NCI-H187 (cell line): ENCODE results near the gene UBE2E2.

Experiments used
- DNase-seq, 2 experiments: peaks; one replicate each; lab custom pipeline; 2025; lab: John Stamatoyannopoulos, UW

UBE2E2 gene

GRCh38 chr3:23481616-23482278 is 278.6 kb downstream of the UBE2E2 start:
- DNase-seq, result no peak

GRCh38 chr3:23484386-23484785 is 281.3 kb downstream of the UBE2E2 start:
- DNase-seq, result no peak

GRCh38 chr3:23485922-23486321 is 282.8 kb downstream of the UBE2E2 start:
- DNase-seq, result no peak

GRCh38 chr3:23487015-23487414 is 283.9 kb downstream of the UBE2E2 start:
- DNase-seq, result no peak

- DNase-seq, result no peak
These were observed 285.5 kb downstream of the UBE2E2 start for GRCh38 chr3:23488618-23489017.

- DNase-seq, result no peak
These were observed 286.4 kb downstream of the UBE2E2 start for GRCh38 chr3:23489300-23490158.

- DNase-seq, result no peak
These were observed 287.3 kb downstream of the UBE2E2 start for GRCh38 chr3:23490459-23490858.

GRCh38 chr3:23492057-23492456 is 288.9 kb downstream of the UBE2E2 start:
- DNase-seq, result no peak

- DNase-seq, result no peak
These were observed 290.8 kb downstream of the UBE2E2 start for GRCh38 chr3:23493889-23494288.

GRCh38 chr3:23494967-23495366 is 291.8 kb downstream of the UBE2E2 start:
- DNase-seq, result no peak

GRCh38 chr3:23495507-23495906 is 292.4 kb downstream of the UBE2E2 start:
- no peak for DNase-seq

GRCh38 chr3:23496165-23496564 is 293.0 kb downstream of the UBE2E2 start:
- DNase-seq, result no peak

- no peak for DNase-seq
These were observed 294.0 kb downstream of the UBE2E2 start for GRCh38 chr3:23497156-23497555.

- DNase-seq, result no peak
These were observed 298.2 kb downstream of the UBE2E2 start for GRCh38 chr3:23501201-23501802.

- DNase-seq, result no peak
These were observed 305.3 kb downstream of the UBE2E2 start for GRCh38 chr3:23508464-23508863.

GRCh38 chr3:23518441-23518840 is 315.3 kb downstream of the UBE2E2 start:
- DNase-seq, result no peak

- DNase-seq, result no peak
These were observed 316.4 kb downstream of the UBE2E2 start for GRCh38 chr3:23519314-23520208.

- no peak for DNase-seq
These were observed 324.2 kb downstream of the UBE2E2 start for GRCh38 chr3:23527326-23527725.

- DNase-seq, result no peak
These were observed 330.5 kb downstream of the UBE2E2 start for GRCh38 chr3:23533596-23533995.

GRCh38 chr3:23533996-23534395 is 330.9 kb downstream of the UBE2E2 start:
- DNase-seq, result no peak

- DNase-seq, result no peak
These were observed 334.0 kb downstream of the UBE2E2 start for GRCh38 chr3:23537101-23537551.

- no peak for DNase-seq
These were observed 336.1 kb downstream of the UBE2E2 start for GRCh38 chr3:23539185-23539584.
